GM23338 (cell line): ENCODE measurements around the gene OPN1MW3. TPM values are rescaled to one million over a fixed set of nuclear protein-coding genes. Genes with fewer than 3 reads are reported as not detected.

ENCODE experiments used
- ATAC-seq: fragments of 200-7000 bp; cut with Tn5 transposase; 3 replicates; pipeline ENCODE4 v1.9.1; 2020
- DNase-seq: peaks from one replicate; pipeline ENCODE4 v3.0.0-alpha.2; 2015; ENCODE audit warnings: low spot score
- H2AFZ ChIP-seq: fragments of 200-600 bp; sonication (generic); 2 replicates; pipeline ENCODE4 v1.8.0; 2016; ENCODE audit warnings: antibody characterized with exemption, mild to moderate bottlenecking, moderate library complexity
- H3F3A ChIP-seq: fragments of 200-600 bp; sonication (generic); replicated peaks from 2 replicates; pipeline ENCODE4 v1.8.0; 2017; ENCODE audit warnings: antibody characterized with exemption, mixed run types, low read depth
- H3K27ac ChIP-seq: fragments of 200-600 bp; sonication (generic); 2 replicates; pipeline ENCODE4 v1.6.1; 2016; ENCODE audit warnings: low read depth
- H3K27me3 ChIP-seq: fragments of 200-600 bp; sonication (generic); 2 replicates; pipeline ENCODE4 v1.8.0; 2016; ENCODE audit warnings: mild to moderate bottlenecking, mixed run types, moderate library complexity; ENCODE audit not compliant: insufficient read depth
- H3K36me3 ChIP-seq: fragments of 200-600 bp; sonication (generic); 2 replicates; pipeline ENCODE4 v1.8.0; 2016; ENCODE audit warnings: mild to moderate bottlenecking; ENCODE audit not compliant: insufficient read depth
- H3K4me1 ChIP-seq: fragments of 200-600 bp; sonication (generic); 2 replicates; pipeline ENCODE4 v1.8.0; 2016; ENCODE audit warnings: mild to moderate bottlenecking, moderate library complexity; ENCODE audit not compliant: insufficient read depth
- H3K4me2 ChIP-seq: fragments of 200-600 bp; sonication (generic); 2 replicates; pipeline ENCODE4 v1.7.1; 2017; ENCODE audit warnings: mixed run types
- H3K4me3 ChIP-seq: fragments of 200-600 bp; sonication (generic); 2 replicates; pipeline ENCODE4 v1.6.1; 2016; ENCODE audit warnings: mixed run types
- H3K79me2 ChIP-seq: fragments of 200-600 bp; sonication (generic); replicated peaks from 2 replicates; pipeline ENCODE4 v1.8.0; 2017; ENCODE audit warnings: mild to moderate bottlenecking; ENCODE audit not compliant: insufficient read depth
- H3K9me2 ChIP-seq: fragments of 200-600 bp; sonication (generic); 2 replicates; pipeline ENCODE4 v1.8.0; 2017; ENCODE audit not compliant: insufficient read depth
- H4K20me1 ChIP-seq: fragments of 200-600 bp; sonication (generic); replicated peaks from 2 replicates; pipeline ENCODE4 v1.8.0; 2017; ENCODE audit warnings: mild to moderate bottlenecking; ENCODE audit not compliant: insufficient read depth
- H3K27ac Mint-ChIP-seq: 2 replicates; pipeline ENCODE4 v1.8.0; 2020; ENCODE audit warnings: inconsistent platforms, mild to moderate bottlenecking, moderate library complexity, mixed read lengths
- H3K27me3 Mint-ChIP-seq: 3 replicates; pipeline ENCODE4 v1.8.0; 2022; ENCODE audit warnings: low read depth, mild to moderate bottlenecking, moderate library complexity, mixed read lengths, inconsistent platforms; ENCODE audit not compliant: insufficient read depth, poor library complexity
- H3K36me3 Mint-ChIP-seq: 3 replicates; pipeline ENCODE4 v1.8.0; 2021; ENCODE audit warnings: low read depth, mild to moderate bottlenecking, inconsistent platforms, moderate library complexity, mixed read lengths
- H3K4me1 Mint-ChIP-seq: 3 replicates; pipeline ENCODE4 v1.8.0; 2020; ENCODE audit warnings: mild to moderate bottlenecking, inconsistent platforms, mixed read lengths
- H3K4me3 Mint-ChIP-seq: 3 replicates; pipeline ENCODE4 v1.8.0; 2021; ENCODE audit warnings: moderate library complexity, mild to moderate bottlenecking, inconsistent platforms, mixed read lengths
- H3K9me3 Mint-ChIP-seq: 3 replicates; pipeline ENCODE4 v1.8.0; 2020; ENCODE audit warnings: moderate library complexity, mild to moderate bottlenecking, inconsistent platforms, mixed read lengths
- CREB1 ChIP-seq: fragments of 250-450 bp; sonication (Bioruptor Pico); IDR thresholded peaks from 2 replicates; pipeline ENCODE4 v1.5.0; 2020; ENCODE audit warnings: low read depth, mild to moderate bottlenecking, moderate library complexity
- EZH2 ChIP-seq: fragments of 200-600 bp; sonication (generic); IDR thresholded peaks from one replicate; pipeline ENCODE4 v1.8.0; 2017; ENCODE audit warnings: antibody characterized with exemption, mild to moderate bottlenecking, low read depth; ENCODE audit not compliant: unreplicated experiment
- EZH2phosphoT487 ChIP-seq: fragments of 200-600 bp; sonication (generic); IDR thresholded peaks from one replicate; pipeline ENCODE4 v1.8.1; 2018; ENCODE audit warnings: antibody characterized with exemption; ENCODE audit not compliant: unreplicated experiment
- JUNB ChIP-seq: IDR thresholded peaks from one replicate; pipeline ENCODE4 v1.6.1; 2016; ENCODE audit warnings: antibody characterized with exemption; ENCODE audit not compliant: unreplicated experiment
- NANOG ChIP-seq: IDR thresholded peaks from 2 replicates; pipeline ENCODE4 v1.6.1; 2016; ENCODE audit warnings: antibody characterized with exemption, borderline replicate concordance
- POLR2AphosphoS5 ChIP-seq: IDR thresholded peaks from 2 replicates; pipeline ENCODE4 v1.6.1; 2016; ENCODE audit warnings: antibody characterized with exemption, low read depth
- STAT1 ChIP-seq: IDR thresholded peaks from one replicate; pipeline ENCODE4 v1.6.1; 2016; ENCODE audit warnings: antibody characterized with exemption; ENCODE audit not compliant: unreplicated experiment
- ZNF114 ChIP-seq: fragments of 250-450 bp; sonication (Bioruptor Pico); IDR thresholded peaks from 2 replicates; pipeline ENCODE4 v1.5.0; 2020; ENCODE audit warnings: mild to moderate bottlenecking, moderate library complexity
- ZNF331 ChIP-seq: fragments of 250-450 bp; sonication (Bioruptor Pico); IDR thresholded peaks from 2 replicates; pipeline ENCODE4 v1.5.0; 2020; ENCODE audit warnings: low read depth, mild to moderate bottlenecking, moderate library complexity
- polyA plus RNA-seq: library from polyadenylated mRNA; unstranded; fragments of >200 nt; fragmentation: Nextera tagmentation; extraction: Ambion mirVana; gene quantifications from 2 replicates; pipeline ENCODE4 v1.2.1, GENCODE V29; 2016
- total RNA-seq: library from RNA; depleted of rRNA; stranded (reverse); fragments of >200 nt; shearing (Covaris generic); gene quantifications from 2 replicates; pipeline ENCODE4 v1.2.3, GENCODE V29; 2014
- TF ChIP-seq, protein P1 (sequence below): fragments of 250-450 bp; sonication (Bioruptor Pico); IDR thresholded peaks from 2 replicates; pipeline ENCODE4 v1.5.0; 2020; ENCODE audit warnings: mild to moderate bottlenecking, moderate library complexity
- TF ChIP-seq, protein P2 (sequence below): IDR thresholded peaks from 2 replicates; pipeline ENCODE4 v1.6.1; 2016; ENCODE audit warnings: antibody characterized with exemption
- TF ChIP-seq, protein P3 (sequence below): IDR thresholded peaks from one replicate; pipeline ENCODE4 v1.6.1; 2018; ENCODE audit warnings: antibody characterized with exemption; ENCODE audit not compliant: unreplicated experiment
- TF ChIP-seq, protein P4 (sequence below), 2 experiments: fragments of 200-600 bp in 1 of 2; sonication (generic) in 1 of 2; conservative IDR thresholded peaks; 2 replicates each; pipeline versions ENCODE4 v1.5.1 to v1.6.1; 2016 to 2017; ENCODE audit warnings: antibody characterized with exemption in 2 of 2, low read depth in 2 of 2, mild to moderate bottlenecking in 2 of 2, moderate library complexity in 1 of 2

OPN1MW3 gene
- total and polyA plus RNA-seq, 2 experiments from 2014 or later, result not detected

DNA sequence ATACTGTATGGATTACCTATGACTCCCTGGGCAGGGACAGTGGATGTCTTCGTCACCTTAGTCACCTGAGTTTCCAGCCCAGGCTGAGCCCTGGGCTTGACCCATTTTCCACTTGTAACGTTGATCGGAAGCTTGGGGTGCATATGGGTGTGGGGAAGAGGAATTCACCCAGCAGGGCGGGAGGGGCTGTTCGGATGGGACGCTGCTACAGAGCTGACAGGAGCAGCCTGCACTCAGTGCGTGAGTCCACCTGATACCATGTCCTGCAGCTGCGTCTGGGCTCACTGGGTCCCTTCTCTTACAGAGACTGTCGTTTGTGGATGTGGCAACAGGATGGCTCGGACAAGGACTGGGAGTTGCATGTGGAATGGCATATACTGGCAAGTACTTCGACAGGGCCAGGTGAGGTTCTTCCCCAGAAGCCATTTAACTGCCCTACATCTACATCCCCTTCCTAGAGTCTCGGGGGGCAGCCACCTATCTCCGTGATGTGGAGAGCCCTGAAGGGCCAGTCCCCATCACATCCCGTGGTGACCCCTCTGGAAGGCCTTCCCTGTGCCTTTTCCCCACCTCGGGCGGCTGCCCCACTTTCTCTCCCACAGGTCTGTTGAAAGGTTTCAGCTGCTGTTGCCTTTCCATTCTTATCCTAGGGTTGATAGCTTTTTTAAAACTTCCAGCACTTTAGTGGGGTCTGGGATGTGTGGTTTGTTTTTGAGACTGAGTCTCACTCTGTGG, 51.8 kb downstream of the OPN1MW3 start:
- Mint-ChIP-seq H3K27ac (no peak overlapping the region), H3K9me3 (no peaks in the 10 kb centered on the region; the same call in 2 of the 3 replicates), H3K27me3 (peaks cover 4% of the 10 kb centered on the region), H3K36me3 (no peaks in the 10 kb centered on the region), H3K4me3 (no peak overlapping the region), H3K4me1 (peaks cover 11% of the 10 kb centered on the region; the same call in 2 of the 3 replicates)
- H3K4me1 ChIP-seq, result no peaks in the 10 kb centered on the region
- ATAC-seq, result no peak
- H4K20me1 ChIP-seq, result no peaks in the 10 kb centered on the region
- H3K27ac ChIP-seq, result no peak overlapping the region
- DNase-seq, result no peak
- no peaks in the 10 kb centered on the region for H3K79me2 ChIP-seq
- H3F3A ChIP-seq, result no peaks in the 10 kb centered on the region
- no peak overlapping the region for H2AFZ ChIP-seq
- H3K9me2 ChIP-seq, result no peaks in the 10 kb centered on the region
- H3K4me3 ChIP-seq, result no peak overlapping the region
- H3K36me3 ChIP-seq, result no peaks in the 10 kb centered on the region
- TF ChIP-seq, protein P1, sequence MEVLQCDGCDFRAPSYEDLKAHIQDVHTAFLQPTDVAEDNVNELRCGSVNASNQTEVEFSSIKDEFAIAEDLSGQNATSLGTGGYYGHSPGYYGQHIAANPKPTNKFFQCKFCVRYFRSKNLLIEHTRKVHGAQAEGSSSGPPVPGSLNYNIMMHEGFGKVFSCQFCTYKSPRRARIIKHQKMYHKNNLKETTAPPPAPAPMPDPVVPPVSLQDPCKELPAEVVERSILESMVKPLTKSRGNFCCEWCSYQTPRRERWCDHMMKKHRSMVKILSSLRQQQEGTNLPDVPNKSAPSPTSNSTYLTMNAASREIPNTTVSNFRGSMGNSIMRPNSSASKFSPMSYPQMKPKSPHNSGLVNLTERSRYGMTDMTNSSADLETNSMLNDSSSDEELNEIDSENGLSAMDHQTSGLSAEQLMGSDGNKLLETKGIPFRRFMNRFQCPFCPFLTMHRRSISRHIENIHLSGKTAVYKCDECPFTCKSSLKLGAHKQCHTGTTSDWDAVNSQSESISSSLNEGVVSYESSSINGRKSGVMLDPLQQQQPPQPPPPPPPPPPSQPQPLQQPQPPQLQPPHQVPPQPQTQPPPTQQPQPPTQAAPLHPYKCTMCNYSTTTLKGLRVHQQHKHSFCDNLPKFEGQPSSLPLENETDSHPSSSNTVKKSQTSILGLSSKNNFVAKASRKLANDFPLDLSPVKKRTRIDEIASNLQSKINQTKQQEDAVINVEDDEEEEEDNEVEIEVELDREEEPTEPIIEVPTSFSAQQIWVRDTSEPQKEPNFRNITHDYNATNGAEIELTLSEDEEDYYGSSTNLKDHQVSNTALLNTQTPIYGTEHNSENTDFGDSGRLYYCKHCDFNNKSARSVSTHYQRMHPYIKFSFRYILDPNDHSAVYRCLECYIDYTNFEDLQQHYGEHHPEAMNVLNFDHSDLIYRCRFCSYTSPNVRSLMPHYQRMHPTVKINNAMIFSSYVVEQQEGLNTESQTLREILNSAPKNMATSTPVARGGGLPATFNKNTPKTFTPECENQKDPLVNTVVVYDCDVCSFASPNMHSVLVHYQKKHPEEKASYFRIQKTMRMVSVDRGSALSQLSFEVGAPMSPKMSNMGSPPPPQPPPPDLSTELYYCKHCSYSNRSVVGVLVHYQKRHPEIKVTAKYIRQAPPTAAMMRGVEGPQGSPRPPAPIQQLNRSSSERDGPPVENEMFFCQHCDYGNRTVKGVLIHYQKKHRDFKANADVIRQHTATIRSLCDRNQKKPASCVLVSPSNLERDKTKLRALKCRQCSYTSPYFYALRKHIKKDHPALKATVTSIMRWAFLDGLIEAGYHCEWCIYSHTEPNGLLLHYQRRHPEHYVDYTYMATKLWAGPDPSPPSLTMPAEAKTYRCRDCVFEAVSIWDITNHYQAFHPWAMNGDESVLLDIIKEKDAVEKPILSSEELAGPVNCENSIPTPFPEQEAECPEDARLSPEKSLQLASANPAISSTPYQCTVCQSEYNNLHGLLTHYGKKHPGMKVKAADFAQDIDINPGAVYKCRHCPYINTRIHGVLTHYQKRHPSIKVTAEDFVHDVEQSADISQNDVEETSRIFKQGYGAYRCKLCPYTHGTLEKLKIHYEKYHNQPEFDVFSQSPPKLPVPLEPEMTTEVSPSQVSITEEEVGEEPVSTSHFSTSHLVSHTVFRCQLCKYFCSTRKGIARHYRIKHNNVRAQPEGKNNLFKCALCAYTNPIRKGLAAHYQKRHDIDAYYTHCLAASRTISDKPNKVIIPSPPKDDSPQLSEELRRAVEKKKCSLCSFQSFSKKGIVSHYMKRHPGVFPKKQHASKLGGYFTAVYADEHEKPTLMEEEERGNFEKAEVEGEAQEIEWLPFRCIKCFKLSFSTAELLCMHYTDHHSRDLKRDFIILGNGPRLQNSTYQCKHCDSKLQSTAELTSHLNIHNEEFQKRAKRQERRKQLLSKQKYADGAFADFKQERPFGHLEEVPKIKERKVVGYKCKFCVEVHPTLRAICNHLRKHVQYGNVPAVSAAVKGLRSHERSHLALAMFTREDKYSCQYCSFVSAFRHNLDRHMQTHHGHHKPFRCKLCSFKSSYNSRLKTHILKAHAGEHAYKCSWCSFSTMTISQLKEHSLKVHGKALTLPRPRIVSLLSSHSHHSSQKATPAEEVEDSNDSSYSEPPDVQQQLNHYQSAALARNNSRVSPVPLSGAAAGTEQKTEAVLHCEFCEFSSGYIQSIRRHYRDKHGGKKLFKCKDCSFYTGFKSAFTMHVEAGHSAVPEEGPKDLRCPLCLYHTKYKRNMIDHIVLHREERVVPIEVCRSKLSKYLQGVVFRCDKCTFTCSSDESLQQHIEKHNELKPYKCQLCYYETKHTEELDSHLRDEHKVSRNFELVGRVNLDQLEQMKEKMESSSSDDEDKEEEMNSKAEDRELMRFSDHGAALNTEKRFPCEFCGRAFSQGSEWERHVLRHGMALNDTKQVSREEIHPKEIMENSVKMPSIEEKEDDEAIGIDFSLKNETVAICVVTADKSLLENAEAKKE (CRISPR knock-in tag), result no peak
- TF ChIP-seq, protein P2, sequence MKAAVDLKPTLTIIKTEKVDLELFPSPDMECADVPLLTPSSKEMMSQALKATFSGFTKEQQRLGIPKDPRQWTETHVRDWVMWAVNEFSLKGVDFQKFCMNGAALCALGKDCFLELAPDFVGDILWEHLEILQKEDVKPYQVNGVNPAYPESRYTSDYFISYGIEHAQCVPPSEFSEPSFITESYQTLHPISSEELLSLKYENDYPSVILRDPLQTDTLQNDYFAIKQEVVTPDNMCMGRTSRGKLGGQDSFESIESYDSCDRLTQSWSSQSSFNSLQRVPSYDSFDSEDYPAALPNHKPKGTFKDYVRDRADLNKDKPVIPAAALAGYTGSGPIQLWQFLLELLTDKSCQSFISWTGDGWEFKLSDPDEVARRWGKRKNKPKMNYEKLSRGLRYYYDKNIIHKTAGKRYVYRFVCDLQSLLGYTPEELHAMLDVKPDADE, result no peak
- TF ChIP-seq EZH2 (no peak), ZNF331 (CRISPR knock-in tag) (no peak), STAT1 (no peak), POLR2AphosphoS5 (no peak), JUNB (no peak), ZNF114 (CRISPR knock-in tag) (no peak), NANOG (no peak), CREB1 (CRISPR knock-in tag) (no peak), EZH2phosphoT487 (no peak)
- TF ChIP-seq, protein P3, sequence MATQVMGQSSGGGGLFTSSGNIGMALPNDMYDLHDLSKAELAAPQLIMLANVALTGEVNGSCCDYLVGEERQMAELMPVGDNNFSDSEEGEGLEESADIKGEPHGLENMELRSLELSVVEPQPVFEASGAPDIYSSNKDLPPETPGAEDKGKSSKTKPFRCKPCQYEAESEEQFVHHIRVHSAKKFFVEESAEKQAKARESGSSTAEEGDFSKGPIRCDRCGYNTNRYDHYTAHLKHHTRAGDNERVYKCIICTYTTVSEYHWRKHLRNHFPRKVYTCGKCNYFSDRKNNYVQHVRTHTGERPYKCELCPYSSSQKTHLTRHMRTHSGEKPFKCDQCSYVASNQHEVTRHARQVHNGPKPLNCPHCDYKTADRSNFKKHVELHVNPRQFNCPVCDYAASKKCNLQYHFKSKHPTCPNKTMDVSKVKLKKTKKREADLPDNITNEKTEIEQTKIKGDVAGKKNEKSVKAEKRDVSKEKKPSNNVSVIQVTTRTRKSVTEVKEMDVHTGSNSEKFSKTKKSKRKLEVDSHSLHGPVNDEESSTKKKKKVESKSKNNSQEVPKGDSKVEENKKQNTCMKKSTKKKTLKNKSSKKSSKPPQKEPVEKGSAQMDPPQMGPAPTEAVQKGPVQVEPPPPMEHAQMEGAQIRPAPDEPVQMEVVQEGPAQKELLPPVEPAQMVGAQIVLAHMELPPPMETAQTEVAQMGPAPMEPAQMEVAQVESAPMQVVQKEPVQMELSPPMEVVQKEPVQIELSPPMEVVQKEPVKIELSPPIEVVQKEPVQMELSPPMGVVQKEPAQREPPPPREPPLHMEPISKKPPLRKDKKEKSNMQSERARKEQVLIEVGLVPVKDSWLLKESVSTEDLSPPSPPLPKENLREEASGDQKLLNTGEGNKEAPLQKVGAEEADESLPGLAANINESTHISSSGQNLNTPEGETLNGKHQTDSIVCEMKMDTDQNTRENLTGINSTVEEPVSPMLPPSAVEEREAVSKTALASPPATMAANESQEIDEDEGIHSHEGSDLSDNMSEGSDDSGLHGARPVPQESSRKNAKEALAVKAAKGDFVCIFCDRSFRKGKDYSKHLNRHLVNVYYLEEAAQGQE, result no peak
- TF ChIP-seq, protein P4, sequence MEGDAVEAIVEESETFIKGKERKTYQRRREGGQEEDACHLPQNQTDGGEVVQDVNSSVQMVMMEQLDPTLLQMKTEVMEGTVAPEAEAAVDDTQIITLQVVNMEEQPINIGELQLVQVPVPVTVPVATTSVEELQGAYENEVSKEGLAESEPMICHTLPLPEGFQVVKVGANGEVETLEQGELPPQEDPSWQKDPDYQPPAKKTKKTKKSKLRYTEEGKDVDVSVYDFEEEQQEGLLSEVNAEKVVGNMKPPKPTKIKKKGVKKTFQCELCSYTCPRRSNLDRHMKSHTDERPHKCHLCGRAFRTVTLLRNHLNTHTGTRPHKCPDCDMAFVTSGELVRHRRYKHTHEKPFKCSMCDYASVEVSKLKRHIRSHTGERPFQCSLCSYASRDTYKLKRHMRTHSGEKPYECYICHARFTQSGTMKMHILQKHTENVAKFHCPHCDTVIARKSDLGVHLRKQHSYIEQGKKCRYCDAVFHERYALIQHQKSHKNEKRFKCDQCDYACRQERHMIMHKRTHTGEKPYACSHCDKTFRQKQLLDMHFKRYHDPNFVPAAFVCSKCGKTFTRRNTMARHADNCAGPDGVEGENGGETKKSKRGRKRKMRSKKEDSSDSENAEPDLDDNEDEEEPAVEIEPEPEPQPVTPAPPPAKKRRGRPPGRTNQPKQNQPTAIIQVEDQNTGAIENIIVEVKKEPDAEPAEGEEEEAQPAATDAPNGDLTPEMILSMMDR (conservative IDR thresholded peaks at IDR 0.05; ENCODE audit: low read depth in 2 of 2), result no peak
- no peaks in the 10 kb centered on the region for H3K27me3 ChIP-seq
- H3K4me2 ChIP-seq, result no peak overlapping the region
